IMR-90 (cell line): ENCODE results near the gene ZNF273.
"Not testable (repeated sequence)": the region's sequence is repeated elsewhere in the genome, so short reads cannot be mapped to it uniquely, and the experiment has no call there.

Experiments used
- BHLHE40 ChIP-seq: fragments of 150-350 bp; IDR thresholded peaks from 2 replicates; pipeline ENCODE4 v1.6.1; 2016; ENCODE audit warnings: mild to moderate bottlenecking, low read depth, low read length
- CEBPB ChIP-seq: IDR thresholded peaks from 2 replicates; pipeline ENCODE4 v1.6.1; 2012; ENCODE audit warnings: low read depth, low read length, improper control_type of control experiment
- CHD1 ChIP-seq: IDR thresholded peaks from 2 replicates; pipeline ENCODE4 v1.6.1; 2012; ENCODE audit warnings: low read depth, low read length, improper control_type of control experiment
- FOS ChIP-seq: fragments of 150-350 bp; IDR thresholded peaks from 2 replicates; pipeline ENCODE4 v1.6.1; 2016; ENCODE audit warnings: low read depth, low read length
- MAFK ChIP-seq: IDR thresholded peaks from 2 replicates; pipeline ENCODE4 v1.6.1; 2012; ENCODE audit warnings: low read depth, low read length, improper control_type of control experiment
- MXI1 ChIP-seq: IDR thresholded peaks from 2 replicates; pipeline ENCODE4 v1.6.1; 2012; ENCODE audit warnings: low read depth, mild to moderate bottlenecking, low read length, moderate library complexity, borderline replicate concordance
- NFE2L2 ChIP-seq: fragments of 150-350 bp; IDR thresholded peaks from 2 replicates; pipeline ENCODE4 v1.6.1; 2016; ENCODE audit warnings: low read depth, mild to moderate bottlenecking, low read length
- POLR2A ChIP-seq: IDR thresholded peaks from 2 replicates; pipeline ENCODE4 v1.6.1; 2012; ENCODE audit warnings: mild to moderate bottlenecking, low read depth, low read length
- RAD21 ChIP-seq: IDR thresholded peaks from 2 replicates; pipeline ENCODE4 v1.6.1; 2012; ENCODE audit warnings: low read length, improper control_type of control experiment
- RCOR1 ChIP-seq: IDR thresholded peaks from 2 replicates; pipeline ENCODE4 v1.6.1; 2012; ENCODE audit warnings: mild to moderate bottlenecking, low read length, improper control_type of control experiment; ENCODE audit not compliant: insufficient replicate concordance
- RFX5 ChIP-seq: IDR thresholded peaks from 2 replicates; pipeline ENCODE4 v1.8.0; 2012; ENCODE audit warnings: low read depth, mild to moderate bottlenecking, low read length, moderate library complexity
- SMC3 ChIP-seq: fragments of 150-350 bp; IDR thresholded peaks from 2 replicates; pipeline ENCODE4 v1.6.1; 2016; ENCODE audit warnings: low read depth, mild to moderate bottlenecking, antibody characterized with exemption, low read length, moderate library complexity
- TF ChIP-seq, protein P1 (sequence below): conservative IDR thresholded peaks from 2 replicates; pipeline ENCODE4 v1.5.1; 2012; ENCODE audit warnings: mild to moderate bottlenecking, low read depth, low read length, improper control_type of control experiment

DNA sequence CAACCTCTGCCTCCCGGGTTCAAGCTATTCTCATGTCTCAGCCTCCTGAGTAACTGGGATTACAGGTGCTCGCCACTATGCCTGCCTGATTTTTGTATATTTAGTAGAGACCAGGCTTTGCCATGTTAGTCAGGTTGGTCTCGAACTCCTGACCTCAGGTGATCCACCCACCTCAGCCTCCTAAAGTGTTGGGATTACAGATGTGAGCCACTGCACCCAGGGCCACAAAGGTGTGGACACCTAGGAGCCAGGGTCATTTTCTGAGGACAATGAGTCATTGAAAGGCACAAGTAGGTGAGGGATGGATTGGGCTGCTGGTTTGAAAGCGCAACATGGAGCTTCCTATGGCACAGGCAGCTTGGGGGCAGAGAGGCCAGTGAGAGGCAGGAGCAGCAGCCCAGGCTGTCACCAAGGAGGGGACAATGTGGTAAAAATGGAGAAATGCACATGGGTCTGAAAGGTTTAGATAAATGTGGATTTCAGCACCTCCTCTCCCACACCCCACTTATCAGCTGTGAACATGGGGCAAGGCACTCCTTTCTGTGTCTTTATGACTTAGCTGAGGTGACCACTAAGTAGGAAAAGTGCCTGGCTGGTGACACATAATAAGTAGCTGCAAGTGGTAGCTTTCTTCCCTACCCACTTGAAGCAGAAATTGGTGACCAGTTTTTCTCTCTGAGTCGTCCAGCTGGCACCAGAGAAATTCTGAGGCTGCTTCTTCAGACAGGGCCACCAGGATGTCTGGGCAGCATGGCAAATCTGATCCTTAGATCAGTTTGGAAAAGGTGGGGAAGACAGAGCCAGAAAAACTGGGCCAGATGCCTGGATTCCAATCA, 41.8 kb downstream of the ZNF273 start:
- TF ChIP-seq POLR2A, RAD21, NFE2L2, BHLHE40, CEBPB, FOS, CHD1, RFX5, MXI1, RCOR1, MAFK, SMC3: not testable (repeated sequence)
- TF ChIP-seq, protein P1, sequence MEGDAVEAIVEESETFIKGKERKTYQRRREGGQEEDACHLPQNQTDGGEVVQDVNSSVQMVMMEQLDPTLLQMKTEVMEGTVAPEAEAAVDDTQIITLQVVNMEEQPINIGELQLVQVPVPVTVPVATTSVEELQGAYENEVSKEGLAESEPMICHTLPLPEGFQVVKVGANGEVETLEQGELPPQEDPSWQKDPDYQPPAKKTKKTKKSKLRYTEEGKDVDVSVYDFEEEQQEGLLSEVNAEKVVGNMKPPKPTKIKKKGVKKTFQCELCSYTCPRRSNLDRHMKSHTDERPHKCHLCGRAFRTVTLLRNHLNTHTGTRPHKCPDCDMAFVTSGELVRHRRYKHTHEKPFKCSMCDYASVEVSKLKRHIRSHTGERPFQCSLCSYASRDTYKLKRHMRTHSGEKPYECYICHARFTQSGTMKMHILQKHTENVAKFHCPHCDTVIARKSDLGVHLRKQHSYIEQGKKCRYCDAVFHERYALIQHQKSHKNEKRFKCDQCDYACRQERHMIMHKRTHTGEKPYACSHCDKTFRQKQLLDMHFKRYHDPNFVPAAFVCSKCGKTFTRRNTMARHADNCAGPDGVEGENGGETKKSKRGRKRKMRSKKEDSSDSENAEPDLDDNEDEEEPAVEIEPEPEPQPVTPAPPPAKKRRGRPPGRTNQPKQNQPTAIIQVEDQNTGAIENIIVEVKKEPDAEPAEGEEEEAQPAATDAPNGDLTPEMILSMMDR, result not testable (repeated sequence)
